ENCODE measurements around the gene RAG1.
"Not testable (repeated sequence)": the region's sequence is repeated elsewhere in the genome, so short reads cannot be mapped to it uniquely, and the experiment has no call there.

The RAG1 gene

GRCh38 chr11:36567694-36568093 lies at the start of gene RAG1:
Gene RAG1 (plus strand): TSS chr11:36568007. CDS start chr11:36573305, 5,298 bp downstream.
- Mint-ChIP-seq H3K27me3 (peaks cover 42% of the 10 kb centered on the region), H3K27ac (no peak within 1 kb of the TSS), H3K9me3 (ENCODE audit: low read depth) (no peaks in the 10 kb centered on the region), H3K4me3 (no peak within 1 kb of the TSS), H3K36me3 (no peaks in the 10 kb centered on the region), H3K4me1 (ENCODE audit: low read depth) (peaks cover 5% of the 10 kb centered on the region)

GRCh38 chr11:36530840-36531239 lies 37.0 kb upstream of the RAG1 start:
- peaks cover 3% of the 10 kb centered on the region for H3K9me3 Mint-ChIP-seq (ENCODE audit: low read depth)
- no peaks in the 10 kb centered on the region for H3K36me3 Mint-ChIP-seq
- H3K4me3 Mint-ChIP-seq: no peak overlapping the region
- peaks cover 14% of the 10 kb centered on the region for H3K27me3 Mint-ChIP-seq
- H3K4me1 Mint-ChIP-seq (ENCODE audit: low read depth): no peaks in the 10 kb centered on the region
- H3K27ac Mint-ChIP-seq: no peak overlapping the region

- H3K9me3 Mint-ChIP-seq (ENCODE audit: low read depth): no peaks in the 10 kb centered on the region
- no peaks in the 10 kb centered on the region for H3K36me3 Mint-ChIP-seq
- H3K27ac Mint-ChIP-seq: no peak overlapping the region
- no peaks in the 10 kb centered on the region for H3K4me1 Mint-ChIP-seq (ENCODE audit: low read depth)
- H3K27me3 Mint-ChIP-seq: peaks cover 8% of the 10 kb centered on the region
- no peak overlapping the region for H3K4me3 Mint-ChIP-seq
These were observed 34.7 kb upstream of the RAG1 start for GRCh38 chr11:36532941-36533601.

- H3K4me1 Mint-ChIP-seq (ENCODE audit: low read depth): no peaks in the 10 kb centered on the region
- no peak overlapping the region for H3K27ac Mint-ChIP-seq
These were observed 33.4 kb upstream of the RAG1 start for GRCh38 chr11:36534276-36534840.

GRCh38 chr11:36540998-36541397 lies 26.8 kb upstream of the RAG1 start:
- no peak overlapping the region for H3K27ac Mint-ChIP-seq
- H3K4me1 Mint-ChIP-seq (ENCODE audit: low read depth): no peaks in the 10 kb centered on the region
- peaks cover 5% of the 10 kb centered on the region for H3K27me3 Mint-ChIP-seq
- H3K36me3 Mint-ChIP-seq: no peaks in the 10 kb centered on the region
- no peak overlapping the region for H3K4me3 Mint-ChIP-seq
- H3K9me3 Mint-ChIP-seq (ENCODE audit: low read depth): no peaks in the 10 kb centered on the region

More at GRCh38 chr11:36534276-36534840, 33.4 kb upstream of the RAG1 start:
- H3K27me3 Mint-ChIP-seq: peaks cover 4% of the 10 kb centered on the region
- no peak overlapping the region for H3K4me3 Mint-ChIP-seq
- no peaks in the 10 kb centered on the region for H3K36me3 Mint-ChIP-seq
- H3K9me3 Mint-ChIP-seq (ENCODE audit: low read depth): no peaks in the 10 kb centered on the region

- H3K9me3 Mint-ChIP-seq (ENCODE audit: low read depth): peaks cover 6% of the 10 kb centered on the region
- H3K27me3 Mint-ChIP-seq: no peaks in the 10 kb centered on the region
- no peak overlapping the region for H3K4me3 Mint-ChIP-seq
- no peaks in the 10 kb centered on the region for H3K36me3 Mint-ChIP-seq
- H3K27ac Mint-ChIP-seq: no peak overlapping the region
- H3K4me1 Mint-ChIP-seq (ENCODE audit: low read depth): no peaks in the 10 kb centered on the region
These were observed 17.3 kb upstream of the RAG1 start for GRCh38 chr11:36550385-36551115.

- not testable (repeated sequence) for H3K36me3 Mint-ChIP-seq; H3K4me3 Mint-ChIP-seq; H3K27ac Mint-ChIP-seq; H3K9me3 Mint-ChIP-seq (ENCODE audit: low read depth)
- Mint-ChIP-seq H3K4me1 (ENCODE audit: low read depth) (peaks cover 18% of the 10 kb centered on the region), H3K27me3 (peaks cover 13% of the 10 kb centered on the region)
These were observed 10.4 kb upstream of the RAG1 start for GRCh38 chr11:36557390-36557789.

- no peaks in the 10 kb centered on the region for H3K36me3 Mint-ChIP-seq
- no peaks in the 10 kb centered on the region for H3K9me3 Mint-ChIP-seq (ENCODE audit: low read depth)
- peaks cover 18% of the 10 kb centered on the region for H3K4me1 Mint-ChIP-seq (ENCODE audit: low read depth)
- H3K27ac Mint-ChIP-seq: no peak overlapping the region
- peaks cover 13% of the 10 kb centered on the region for H3K27me3 Mint-ChIP-seq
- no peak overlapping the region for H3K4me3 Mint-ChIP-seq
These were observed 9.8 kb upstream of the RAG1 start for GRCh38 chr11:36557991-36558390.

- Mint-ChIP-seq H3K27me3 (peaks cover 13% of the 10 kb centered on the region), H3K9me3 (ENCODE audit: low read depth) (no peaks in the 10 kb centered on the region), H3K4me3 (peak overlapping the region; percentile 14), H3K4me1 (ENCODE audit: low read depth) (peaks cover 18% of the 10 kb centered on the region), H3K27ac (peak overlapping the region; percentile 48), H3K36me3 (no peaks in the 10 kb centered on the region)
These were observed 9.0 kb upstream of the RAG1 start for GRCh38 chr11:36558571-36559413.

GRCh38 chr11:36564376-36565030 lies 3.3 kb upstream of the RAG1 start:
- Mint-ChIP-seq H3K27ac (no peak overlapping the region), H3K9me3 (ENCODE audit: low read depth) (no peaks in the 10 kb centered on the region), H3K36me3 (no peaks in the 10 kb centered on the region), H3K4me3 (peak overlapping the region; percentile 72), H3K27me3 (peaks cover 39% of the 10 kb centered on the region), H3K4me1 (ENCODE audit: low read depth) (peaks cover 8% of the 10 kb centered on the region)

GRCh38 chr11:36565031-36565610 lies 2.7 kb upstream of the RAG1 start:
- H3K9me3 Mint-ChIP-seq (ENCODE audit: low read depth): no peaks in the 10 kb centered on the region
- peaks cover 5% of the 10 kb centered on the region for H3K4me1 Mint-ChIP-seq (ENCODE audit: low read depth)
- H3K36me3 Mint-ChIP-seq: no peaks in the 10 kb centered on the region
- H3K27ac Mint-ChIP-seq: no peak overlapping the region
- H3K4me3 Mint-ChIP-seq: peak overlapping the region; percentile 39
- peaks cover 33% of the 10 kb centered on the region for H3K27me3 Mint-ChIP-seq

GRCh38 chr11:36566407-36567053 lies 1.3 kb upstream of the RAG1 start:
- Mint-ChIP-seq H3K4me3 (no peak overlapping the region), H3K27ac (no peak overlapping the region), H3K27me3 (peaks cover 40% of the 10 kb centered on the region), H3K4me1 (ENCODE audit: low read depth) (peaks cover 5% of the 10 kb centered on the region), H3K9me3 (ENCODE audit: low read depth) (no peaks in the 10 kb centered on the region), H3K36me3 (no peaks in the 10 kb centered on the region)

- no peaks in the 10 kb centered on the region for H3K9me3 Mint-ChIP-seq (ENCODE audit: low read depth)
- H3K4me3 Mint-ChIP-seq: no peak overlapping the region
These were observed 1.3 kb downstream of the RAG1 start for GRCh38 chr11:36569095-36569494.

GRCh38 chr11:36574486-36574885 lies 6.7 kb downstream of the RAG1 start:
- peaks cover 6% of the 10 kb centered on the region for H3K36me3 Mint-ChIP-seq
- peaks cover 21% of the 10 kb centered on the region for H3K27me3 Mint-ChIP-seq
- H3K4me1 Mint-ChIP-seq (ENCODE audit: low read depth): no peaks in the 10 kb centered on the region
- H3K4me3 Mint-ChIP-seq: no peak overlapping the region
- H3K9me3 Mint-ChIP-seq (ENCODE audit: low read depth): no peaks in the 10 kb centered on the region
- no peak overlapping the region for H3K27ac Mint-ChIP-seq

More at GRCh38 chr11:36569095-36569494, 1.3 kb downstream of the RAG1 start:
- Mint-ChIP-seq H3K4me1 (ENCODE audit: low read depth) (peaks cover 5% of the 10 kb centered on the region), H3K27me3 (peaks cover 40% of the 10 kb centered on the region), H3K36me3 (peaks cover 3% of the 10 kb centered on the region), H3K27ac (no peak overlapping the region)

All from activated naive CD8-positive, alpha-beta T cell (primary cell).